Muscle layer of colon (tissue), 2 donors: ENCODE measurements around the gene MRPL34.

ENCODE experiments used
- H3K27ac ChIP-seq: one replicate; pipeline ENCODE4 v1.7.0; 2013; ENCODE audit warnings: low read depth, mild to moderate bottlenecking, low read length, moderate library complexity
- H3K27me3 ChIP-seq, 2 donors: one replicate each; pipeline ENCODE4 v1.7.0; 2013; ENCODE audit warnings: low read length in 2 of 2, mild to moderate bottlenecking in 2 of 2; ENCODE audit not compliant: insufficient read depth in 2 of 2, control insufficient read depth in 1 of 2
- H3K36me3 ChIP-seq: one replicate; pipeline ENCODE4 v1.7.0; 2013; ENCODE audit warnings: mild to moderate bottlenecking, low read length; ENCODE audit not compliant: insufficient read depth
- H3K4me1 ChIP-seq: one replicate; pipeline ENCODE4 v1.7.0; 2013; ENCODE audit warnings: mild to moderate bottlenecking, low read length; ENCODE audit not compliant: insufficient read depth
- H3K4me3 ChIP-seq, 2 donors: one replicate each; pipeline ENCODE4 v1.7.0; 2013; ENCODE audit warnings: low read length in 2 of 2, low read depth in 1 of 2, mild to moderate bottlenecking in 1 of 2, moderate library complexity in 1 of 2
- H3K9ac ChIP-seq: one replicate; pipeline ENCODE4 v1.7.0; 2013; ENCODE audit warnings: low read length
- H3K9me3 ChIP-seq: one replicate; pipeline ENCODE4 v1.7.0; 2013; ENCODE audit warnings: mild to moderate bottlenecking, low read length
- donor health status: abdominal sarcoma.
- donor health status: Adenocarcinoma of cecum.

The MRPL34 gene

DNA sequence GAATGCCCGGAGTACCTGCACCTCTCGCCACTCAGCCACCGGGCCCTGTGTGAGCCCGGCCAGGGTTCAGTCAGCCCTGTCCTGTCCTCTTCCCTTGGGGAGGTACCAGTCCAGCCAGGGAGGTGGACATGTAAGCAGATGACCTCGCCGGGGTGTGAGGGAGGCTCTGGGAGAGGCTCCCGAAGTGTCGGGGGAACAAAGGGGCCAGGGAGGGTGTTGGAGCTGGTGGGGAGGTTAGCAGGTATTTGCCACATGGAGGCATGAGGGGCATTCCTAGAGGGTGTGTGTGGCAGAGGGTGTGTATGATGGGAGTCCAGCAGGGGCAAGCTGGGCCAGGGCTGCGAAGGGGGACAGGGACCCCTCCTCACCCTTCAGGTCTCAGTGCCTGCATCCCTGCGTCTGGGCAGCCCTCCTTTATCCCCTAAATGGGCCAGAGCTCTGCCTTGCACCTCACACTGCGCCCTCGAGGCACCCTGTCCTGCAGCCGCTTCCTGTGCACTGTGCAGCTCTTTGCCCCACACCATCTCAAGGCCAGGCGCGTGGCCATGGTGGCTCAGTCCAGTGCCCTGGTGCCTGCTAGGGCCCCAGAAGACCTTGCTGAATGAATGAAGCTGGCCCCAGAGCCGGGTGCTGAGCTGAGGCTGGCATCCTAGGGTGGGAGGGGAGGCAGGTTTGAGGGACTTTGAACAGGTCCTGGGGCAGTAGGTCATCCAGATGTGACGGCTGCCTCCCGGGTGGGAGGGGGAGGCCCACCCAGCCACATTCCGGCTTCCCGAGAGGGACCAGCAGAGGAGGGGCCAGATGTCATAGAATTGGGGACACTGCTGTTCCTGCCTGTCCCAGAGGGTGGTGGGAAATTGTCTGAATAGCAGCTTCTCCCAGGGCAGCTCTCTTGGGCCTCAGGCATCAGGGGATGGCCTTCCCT lies 6.8 kb downstream of the MRPL34 start:
- peaks cover 20% of the 10 kb centered on the region for H3K4me1 ChIP-seq
- H3K9me3 ChIP-seq, result no peaks in the 10 kb centered on the region
- no peaks in the 10 kb centered on the region for H3K27me3 ChIP-seq
- no peak overlapping the region for H3K4me3 ChIP-seq
- peaks cover 19% of the 10 kb centered on the region for H3K36me3 ChIP-seq
- no peak overlapping the region for H3K9ac ChIP-seq
- no peak overlapping the region for H3K27ac ChIP-seq

DNA sequence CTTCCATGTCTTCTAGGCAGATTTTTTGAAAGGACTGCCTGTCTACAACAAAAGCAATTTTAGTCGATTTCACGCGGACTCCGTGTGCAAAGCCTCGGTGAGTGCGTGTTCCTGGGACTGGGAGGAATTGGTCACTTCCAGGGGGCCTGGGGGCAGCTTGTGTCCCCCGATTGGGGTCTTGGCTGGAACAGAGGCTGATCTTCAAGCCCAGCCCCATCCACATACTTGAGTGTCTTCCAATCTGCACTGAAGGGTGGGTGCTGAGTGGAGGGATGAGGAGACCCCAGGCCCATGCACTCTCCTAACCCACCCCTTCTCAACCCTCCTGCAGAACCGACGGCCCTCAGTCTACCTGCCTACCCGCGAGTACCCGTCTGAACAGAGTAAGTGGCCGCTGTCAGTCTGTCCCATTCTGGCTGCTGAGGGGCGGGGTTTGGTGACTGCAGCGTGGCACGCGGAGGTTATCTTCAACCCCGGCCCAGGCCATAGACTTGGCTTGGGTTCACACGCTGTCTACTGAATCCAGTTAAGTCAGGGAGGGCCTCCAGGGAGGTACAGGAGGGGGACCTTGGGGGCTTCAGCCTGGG lies 8.4 kb downstream of the MRPL34 start:
- Histone ChIP-seq H3K4me1 (peaks cover 17% of the 10 kb centered on the region), H3K9me3 (no peaks in the 10 kb centered on the region), H3K27ac (no peak overlapping the region), H3K4me3 (no peak overlapping the region), H3K36me3 (peaks cover 19% of the 10 kb centered on the region), H3K9ac (no peak overlapping the region), H3K27me3 (no peaks in the 10 kb centered on the region)

DNA sequence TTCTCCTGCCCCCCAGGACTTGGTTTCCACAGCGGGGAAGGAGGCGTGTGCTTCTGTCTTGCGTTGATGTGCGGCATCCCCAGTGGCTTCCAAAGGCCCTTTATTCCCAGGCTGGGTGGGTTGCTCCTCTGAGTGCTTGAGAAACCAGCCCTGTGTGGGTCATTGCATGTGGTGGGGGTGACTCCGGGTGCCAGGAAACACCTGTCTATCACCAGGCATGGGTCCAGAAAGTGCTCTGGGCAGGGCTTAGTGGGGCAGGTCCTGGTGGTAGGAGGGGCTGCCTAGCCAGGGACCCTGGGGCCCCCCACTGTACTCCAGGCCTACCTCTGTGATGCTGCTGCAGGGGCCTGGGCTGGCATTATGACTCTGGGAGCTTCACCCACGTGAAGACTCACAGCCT lies 13.3 kb downstream of the MRPL34 start:
- Histone ChIP-seq H3K9ac (no peak overlapping the region), H3K36me3 (peaks cover 27% of the 10 kb centered on the region), H3K4me3 (no peak overlapping the region), H3K27me3 (peaks cover 0 to 4% of the 10 kb centered on the region in 2 donors), H3K4me1 (no peaks in the 10 kb centered on the region), H3K27ac (no peak overlapping the region), H3K9me3 (no peaks in the 10 kb centered on the region)

DNA sequence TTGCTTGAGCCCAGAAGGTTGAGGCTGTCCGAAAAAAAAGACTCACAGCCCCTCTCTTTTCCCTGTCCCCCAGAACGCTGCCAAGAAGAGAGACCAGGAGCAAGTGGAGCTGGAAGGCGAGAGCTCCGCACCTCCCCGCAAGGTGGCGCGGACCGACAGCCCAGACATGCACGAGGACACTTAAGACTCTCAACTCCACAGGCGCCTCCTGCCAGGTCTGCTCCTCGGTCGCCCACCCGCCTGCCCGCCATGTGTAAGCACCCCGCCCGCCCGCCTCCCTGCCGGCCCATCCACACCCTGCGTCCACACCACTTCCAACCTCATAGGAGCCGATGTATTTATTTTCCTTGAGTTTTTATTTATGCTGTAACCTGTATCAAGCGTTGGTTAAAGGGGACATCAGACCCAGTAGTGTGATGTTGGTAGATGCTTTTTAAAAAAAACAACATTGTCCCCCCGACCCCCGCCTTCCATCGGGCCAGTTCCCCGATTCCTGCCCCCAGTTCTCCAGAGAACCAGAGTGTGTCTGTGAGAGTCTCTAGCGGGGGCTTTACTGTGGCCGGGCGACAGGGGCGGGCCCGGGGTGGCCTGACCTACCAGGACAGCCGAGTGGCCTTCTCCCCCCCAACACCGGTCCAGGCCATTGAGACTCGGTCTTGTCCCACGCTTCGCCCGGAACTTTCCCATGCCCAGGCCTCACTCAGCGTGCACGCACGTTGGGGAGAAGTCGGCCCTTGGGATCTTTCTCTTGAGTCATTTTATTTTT lies 14.0 kb downstream of the MRPL34 start:
- Histone ChIP-seq H3K4me3 (no peak overlapping the region), H3K9me3 (no peaks in the 10 kb centered on the region), H3K9ac (no peak overlapping the region), H3K27ac (no peak overlapping the region), H3K27me3 (peaks cover 0 to 4% of the 10 kb centered on the region in 2 donors), H3K36me3 (peaks cover 20% of the 10 kb centered on the region), H3K4me1 (no peaks in the 10 kb centered on the region)

DNA sequence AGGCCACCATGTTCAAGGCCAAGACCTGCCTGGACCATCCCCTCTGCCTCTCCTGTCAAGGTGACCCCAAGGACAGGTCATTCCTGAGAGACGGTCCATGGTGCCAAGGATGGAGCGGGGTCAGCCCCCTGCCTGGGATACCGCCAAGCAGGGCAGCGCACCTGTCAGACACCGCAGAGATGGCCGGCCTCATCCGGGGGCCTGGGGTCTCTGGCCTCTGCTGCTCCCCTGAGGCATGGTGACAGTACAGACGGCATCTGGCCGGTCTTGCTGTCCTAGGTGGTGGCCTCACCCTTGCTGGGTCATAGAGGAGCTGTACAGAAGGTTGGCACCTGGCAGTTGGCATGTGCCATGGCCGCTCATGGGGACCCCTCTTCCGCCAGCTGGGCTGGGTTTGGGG lies 14.8 kb downstream of the MRPL34 start:
- Histone ChIP-seq H3K4me3 (no peak overlapping the region), H3K9ac (no peak overlapping the region), H3K36me3 (peaks cover 19% of the 10 kb centered on the region), H3K27me3 (peaks cover 0 to 4% of the 10 kb centered on the region in 2 donors), H3K9me3 (no peaks in the 10 kb centered on the region), H3K4me1 (no peaks in the 10 kb centered on the region), H3K27ac (no peak overlapping the region)

DNA sequence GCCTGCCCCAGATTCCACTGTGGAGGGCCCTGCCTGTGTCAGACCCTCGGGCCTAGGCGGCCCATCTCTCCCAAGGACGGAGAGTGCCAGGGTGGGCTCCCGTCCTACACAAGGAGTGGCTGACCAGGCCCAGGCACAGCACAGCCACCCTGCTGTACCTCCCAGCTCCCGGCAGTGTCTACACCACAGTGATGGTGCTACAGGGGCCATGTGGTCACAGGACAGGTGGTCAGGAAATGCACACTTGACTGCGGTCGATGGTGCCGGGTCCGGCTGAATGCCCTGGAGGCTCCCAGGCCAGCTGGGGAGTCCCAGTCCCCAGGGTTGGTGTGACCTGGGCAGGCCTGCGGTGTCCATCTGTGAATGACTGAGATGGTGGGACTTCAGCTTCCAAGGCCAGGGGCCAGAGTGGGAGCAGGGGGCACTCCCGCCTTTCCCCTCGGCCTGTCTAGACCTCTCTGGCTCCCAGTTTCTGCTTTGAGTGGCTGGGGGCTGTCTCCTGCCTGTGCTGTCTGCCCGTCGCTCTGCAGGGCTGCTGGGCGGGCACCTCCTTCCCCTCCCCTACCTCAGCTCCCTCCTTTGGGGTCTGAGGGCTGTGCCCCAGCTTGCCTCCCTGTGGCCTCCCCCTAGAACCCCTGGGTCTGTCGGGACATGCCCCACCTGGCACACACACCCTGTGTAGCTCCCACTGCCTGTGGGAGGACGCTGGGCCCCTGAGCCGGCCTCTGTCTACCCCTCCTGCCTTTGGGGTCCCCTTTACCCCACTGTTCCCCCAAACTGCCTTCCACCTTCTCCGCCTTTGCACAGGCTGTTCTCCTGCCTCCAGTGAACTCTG lies 16.2 kb downstream of the MRPL34 start:
- Histone ChIP-seq H3K4me3 (no peak overlapping the region), H3K36me3 (peaks cover 13% of the 10 kb centered on the region), H3K4me1 (no peaks in the 10 kb centered on the region), H3K27ac (no peak overlapping the region), H3K9ac (no peak overlapping the region), H3K27me3 (peaks cover 0 to 4% of the 10 kb centered on the region in 2 donors), H3K9me3 (no peaks in the 10 kb centered on the region)

DNA sequence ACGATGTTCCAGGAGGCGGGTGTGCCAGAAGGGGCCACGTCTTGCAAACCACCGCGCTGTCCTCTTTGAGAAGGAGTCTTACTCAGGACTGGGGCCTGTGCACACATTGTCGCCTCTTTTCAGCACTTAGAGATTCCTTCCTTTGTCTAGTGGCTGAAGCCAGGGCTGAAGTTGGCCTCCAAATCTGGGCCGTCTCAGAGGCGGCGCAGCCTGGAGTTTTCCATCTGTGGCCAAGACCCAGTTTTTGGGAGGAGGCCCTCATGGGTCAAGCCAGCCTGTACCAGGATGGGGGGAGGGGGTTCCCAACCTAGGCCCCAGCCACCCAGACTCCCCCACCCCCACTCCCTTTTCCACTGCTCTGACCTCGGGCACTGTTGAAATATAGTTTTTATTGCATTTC lies 17.2 kb downstream of the MRPL34 start:
- H3K4me3 ChIP-seq, result no peak overlapping the region
- no peak overlapping the region for H3K27ac ChIP-seq
- peaks cover 0 to 4% of the 10 kb centered on the region in 2 donors for H3K27me3 ChIP-seq
- no peak overlapping the region for H3K9ac ChIP-seq
- peaks cover 13% of the 10 kb centered on the region for H3K36me3 ChIP-seq
- no peaks in the 10 kb centered on the region for H3K9me3 ChIP-seq
- no peaks in the 10 kb centered on the region for H3K4me1 ChIP-seq

DNA sequence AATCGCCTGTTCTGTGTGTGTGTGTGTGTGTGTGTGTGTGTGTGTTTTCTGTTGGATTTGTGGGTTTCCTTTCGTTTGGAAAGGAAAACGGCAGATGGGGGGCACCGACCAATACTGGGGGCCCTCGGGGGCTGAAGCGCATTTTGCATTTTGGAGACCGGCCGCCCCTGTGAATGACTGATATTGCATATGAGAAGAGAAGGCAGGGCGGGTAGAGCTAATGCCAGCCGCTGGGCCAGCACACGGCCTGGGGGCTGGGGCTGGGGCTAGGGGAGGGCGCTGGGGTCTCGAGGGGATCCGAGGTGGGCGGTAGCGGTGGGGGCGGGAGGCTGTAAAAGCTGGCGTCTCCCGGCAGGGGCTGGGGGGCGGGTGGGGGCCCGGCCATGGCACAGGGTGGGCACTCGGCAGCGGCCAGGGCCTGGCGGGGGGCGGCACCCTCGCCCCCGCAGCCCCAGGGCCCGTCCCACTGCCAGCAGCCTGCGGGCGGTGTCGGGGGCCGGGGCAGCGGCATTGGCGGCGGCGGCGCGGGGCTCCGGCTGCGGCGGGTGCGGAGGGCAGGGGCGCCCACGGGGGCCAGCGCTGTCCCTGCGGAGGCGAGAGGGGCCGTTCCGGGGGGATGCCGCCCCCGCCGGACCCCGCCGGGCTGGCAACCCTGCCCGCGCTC lies 17.8 kb downstream of the MRPL34 start:
- Histone ChIP-seq H3K27ac (no peak overlapping the region), H3K4me1 (no peaks in the 10 kb centered on the region), H3K36me3 (peaks cover 13% of the 10 kb centered on the region), H3K9me3 (no peaks in the 10 kb centered on the region), H3K27me3 (peaks cover 0 to 4% of the 10 kb centered on the region in 2 donors), H3K4me3 (no peak overlapping the region), H3K9ac (no peak overlapping the region)

DNA sequence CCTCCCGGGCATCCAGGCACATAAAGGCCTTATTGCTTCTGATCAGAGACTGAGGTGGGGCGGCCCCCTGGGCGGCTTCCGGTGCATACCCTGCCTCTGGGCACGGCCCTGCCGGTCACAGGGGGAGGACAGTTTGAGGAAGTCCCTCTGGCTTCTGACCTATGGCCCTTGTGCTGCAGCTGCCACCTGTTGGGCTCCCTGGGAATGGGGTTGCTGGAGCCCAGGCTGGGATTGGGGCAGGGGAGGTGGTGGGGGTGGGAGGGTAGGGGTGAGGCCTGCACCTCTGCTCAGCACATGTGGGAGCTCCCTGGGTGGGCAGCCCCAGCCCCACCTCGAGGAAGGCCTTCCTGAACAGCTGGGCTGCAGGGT lies 18.3 kb downstream of the MRPL34 start:
- no peak overlapping the region for H3K9ac ChIP-seq
- H3K4me1 ChIP-seq, result no peaks in the 10 kb centered on the region
- H3K27me3 ChIP-seq, result peaks cover 0 to 7% of the 10 kb centered on the region in 2 donors
- H3K27ac ChIP-seq, result no peak overlapping the region
- H3K9me3 ChIP-seq, result no peaks in the 10 kb centered on the region
- H3K4me3 ChIP-seq, result no peak overlapping the region
- H3K36me3 ChIP-seq, result peaks cover 13% of the 10 kb centered on the region

DNA sequence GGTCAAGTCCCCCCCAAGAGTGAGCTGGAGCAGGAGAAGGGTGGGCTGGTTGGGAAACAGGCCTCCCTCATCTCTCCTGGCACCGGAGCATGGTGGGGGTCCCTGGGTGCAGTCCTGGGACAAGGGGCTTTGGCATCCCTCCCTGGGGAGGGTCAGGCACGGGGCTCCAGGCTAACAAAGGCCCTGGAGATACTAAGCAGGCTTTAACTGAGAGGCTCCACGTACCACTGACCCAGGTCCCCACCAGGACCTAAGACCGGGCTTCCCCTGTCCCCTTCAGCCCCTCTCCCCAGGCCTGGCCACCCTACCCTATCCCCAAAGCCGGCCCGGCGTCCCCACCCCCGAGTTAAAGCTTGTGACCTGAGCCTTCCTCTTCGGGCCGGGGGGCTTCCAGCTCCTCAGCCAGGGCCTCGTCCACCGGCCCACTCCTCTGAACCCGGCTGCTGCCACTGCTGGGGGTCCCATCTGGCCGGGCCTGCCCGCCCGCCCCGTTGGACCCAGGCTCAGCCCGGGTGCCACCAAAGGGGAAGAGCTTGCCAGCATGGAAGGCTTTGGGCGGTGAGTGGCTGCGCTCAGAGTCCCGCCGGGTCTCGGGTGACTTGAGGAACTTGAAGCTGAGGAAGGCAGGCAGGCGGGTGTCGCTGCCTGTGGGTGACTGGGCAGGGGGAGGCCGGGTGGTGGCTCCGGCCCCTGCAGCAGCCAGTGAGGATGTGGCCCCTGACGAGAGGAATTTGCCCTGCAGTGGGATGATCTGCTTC lies 18.9 kb downstream of the MRPL34 start:
- Histone ChIP-seq H3K27ac (no peak overlapping the region), H3K4me3 (no peak overlapping the region), H3K9ac (no peak overlapping the region), H3K36me3 (peaks cover 13% of the 10 kb centered on the region), H3K27me3 (peaks cover 0 to 13% of the 10 kb centered on the region in 2 donors), H3K4me1 (no peaks in the 10 kb centered on the region), H3K9me3 (no peaks in the 10 kb centered on the region)
